SU-DHL-6 (cell line): ENCODE results near the gene VWC2.
"Not testable (repeated sequence)": the region's sequence is repeated elsewhere in the genome, so short reads cannot be mapped to it uniquely, and the experiment has no call there.

ENCODE experiments used
- H2AFZ ChIP-seq: fragments of 200-600 bp; sonication (generic); 2 replicates; pipeline ENCODE4 v1.6.1; 2014; ENCODE audit warnings: low read depth, mild to moderate bottlenecking, moderate library complexity, mixed read lengths, antibody characterized with exemption, low read length; ENCODE audit not compliant: severe bottlenecking
- H3F3A ChIP-seq: fragments of 200-600 bp; shearing (Covaris generic); 2 replicates; pipeline ENCODE4 v1.6.0; 2016; ENCODE audit warnings: antibody characterized with exemption, mild to moderate bottlenecking; ENCODE audit not compliant: insufficient read depth
- H3K27ac ChIP-seq: fragments of 200-600 bp; sonication (generic); 2 replicates; pipeline ENCODE4 v1.5.1; 2016; ENCODE audit warnings: low read depth, mild to moderate bottlenecking, low read length, moderate library complexity, mixed read lengths
- H3K27me3 ChIP-seq: fragments of 200-600 bp; sonication (generic), shearing (Covaris generic); 2 replicates; pipeline ENCODE4 v1.6.0; 2014; ENCODE audit warnings: mild to moderate bottlenecking, low read length
- H3K36me3 ChIP-seq: fragments of 200-600 bp; sonication (generic); 2 replicates; pipeline ENCODE4 v1.6.1; 2014; ENCODE audit warnings: mild to moderate bottlenecking, low read length, mixed read lengths
- H3K4me2 ChIP-seq: fragments of 300-600, 200-600 bp; shearing (Covaris generic), sonication (generic); 2 replicates; pipeline ENCODE4 v1.6.0; 2014; ENCODE audit warnings: low read length, low read depth, mild to moderate bottlenecking; ENCODE audit not compliant: poor library complexity, severe bottlenecking
- H3K4me3 ChIP-seq: fragments of 200-600 bp; sonication (generic); 2 replicates; pipeline ENCODE4 v1.5.1; 2014; ENCODE audit warnings: antibody characterized with exemption, low read length, mild to moderate bottlenecking, mixed read lengths; ENCODE audit not compliant: insufficient read depth, poor library complexity, severe bottlenecking
- H3K79me2 ChIP-seq: fragments of 200-600 bp; sonication (generic); 2 replicates; pipeline ENCODE4 v1.6.1; 2014; ENCODE audit warnings: mild to moderate bottlenecking, low read length, moderate library complexity; ENCODE audit not compliant: insufficient read depth
- H3K9ac ChIP-seq: fragments of 200-600 bp; sonication (generic); 2 replicates; pipeline ENCODE4 v1.7.0; 2014; ENCODE audit warnings: mild to moderate bottlenecking, low read length
- H3K9me2 ChIP-seq: fragments of 200-600 bp; sonication (generic); replicated peaks from 2 replicates; pipeline ENCODE4 v1.6.1; 2014; ENCODE audit warnings: low read length; ENCODE audit not compliant: insufficient read depth
- H3K9me3 ChIP-seq: fragments of 200-600 bp; sonication (generic); 2 replicates; pipeline ENCODE4 v1.6.1; 2014; ENCODE audit warnings: low read length, mixed read lengths; ENCODE audit not compliant: insufficient read depth
- H4K20me1 ChIP-seq: fragments of 200-600 bp; sonication (generic); 2 replicates; pipeline ENCODE4 v1.6.1; 2014; ENCODE audit warnings: low read depth, mild to moderate bottlenecking, antibody characterized with exemption, low read length, moderate library complexity, mixed read lengths
- CTCF ChIP-seq: fragments of 200-600 bp; sonication (generic); IDR thresholded peaks from one replicate; pipeline ENCODE4 v1.5.1; 2017; ENCODE audit warnings: antibody characterized with exemption, mild to moderate bottlenecking, low read length, moderate library complexity; ENCODE audit not compliant: insufficient read depth, poor library complexity, severe bottlenecking
- EZH2phosphoT487 ChIP-seq: fragments of 200-600 bp; sonication (generic), shearing (Covaris generic); conservative IDR thresholded peaks from 2 replicates; pipeline ENCODE4 v1.6.1; 2018; ENCODE audit warnings: mild to moderate bottlenecking, antibody characterized with exemption, low read length, moderate library complexity, mixed read lengths

VWC2 gene

GRCh38 chr7:49850921-49851613 is 77.6 kb downstream of the VWC2 start:
- H3K9me3 ChIP-seq = no peaks in the 10 kb centered on the region
- TF ChIP-seq EZH2phosphoT487 (no peak), CTCF (no peak)
- no peak overlapping the region for H3K27ac ChIP-seq
- H3K27me3 ChIP-seq = 0 out of 2 replicates have a peak, but pooled peaks cover 3% of the 10 kb centered on the region
- no peak overlapping the region for H3K4me3 ChIP-seq
- no peak overlapping the region for H3K4me2 ChIP-seq
- no peaks in the 10 kb centered on the region for H3F3A ChIP-seq
- no peaks in the 10 kb centered on the region for H3K9me2 ChIP-seq
- H2AFZ ChIP-seq = no peak overlapping the region
- H3K79me2 ChIP-seq = no peaks in the 10 kb centered on the region
- H3K36me3 ChIP-seq = no peaks in the 10 kb centered on the region
- no peaks in the 10 kb centered on the region for H4K20me1 ChIP-seq
- no peak overlapping the region for H3K9ac ChIP-seq

GRCh38 chr7:49851614-49851934 is 78.1 kb downstream of the VWC2 start:
- H2AFZ ChIP-seq, H3K4me2 ChIP-seq, H3K9ac ChIP-seq, H3K9me2 ChIP-seq, H3F3A ChIP-seq, H3K27ac ChIP-seq, H3K4me3 ChIP-seq, H3K27me3 ChIP-seq, H3K36me3 ChIP-seq, H3K9me3 ChIP-seq, H3K79me2 ChIP-seq, H4K20me1 ChIP-seq: not testable (repeated sequence)

DNA sequence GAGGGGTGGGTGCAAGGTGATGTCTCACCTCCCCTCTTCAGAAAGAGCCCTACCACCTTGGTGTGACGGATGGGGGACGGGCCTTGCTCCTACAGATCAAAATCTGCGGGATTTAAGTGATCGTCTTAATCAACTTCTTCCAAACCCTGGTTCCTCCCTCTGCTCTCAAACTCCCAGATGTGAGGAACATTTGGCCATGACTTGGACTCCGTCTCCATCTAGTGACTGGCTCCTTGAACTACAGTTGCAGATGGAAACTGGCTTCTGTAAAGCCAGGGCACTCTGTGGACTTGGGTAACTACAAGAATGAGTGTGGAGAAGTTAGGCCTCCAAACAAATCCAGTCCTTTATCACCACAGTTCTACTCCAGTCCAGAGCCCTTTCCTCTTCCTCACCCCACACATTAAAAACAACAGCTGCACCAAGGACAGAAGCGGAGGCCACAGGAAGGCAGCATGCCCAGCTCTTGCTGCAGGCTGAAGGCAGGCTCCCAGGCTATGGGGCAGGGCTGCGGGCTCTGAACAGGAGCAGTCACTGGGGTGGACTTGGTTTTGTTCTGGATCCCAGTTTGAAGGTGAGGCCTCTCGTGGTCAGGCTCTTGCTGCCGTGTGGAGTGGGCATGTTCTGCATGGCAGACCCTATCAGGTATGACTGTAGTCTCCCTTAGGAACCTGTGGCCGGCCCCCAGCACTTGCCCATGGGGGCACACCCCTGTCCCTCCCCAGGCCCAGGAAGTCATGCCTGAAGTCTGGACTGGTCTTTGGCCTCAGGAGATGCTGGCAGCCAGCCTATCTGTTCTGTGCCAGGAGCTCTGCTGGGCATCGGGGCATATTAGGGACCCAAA is 79.4 kb downstream of the VWC2 start:
- H3K9ac ChIP-seq = no peak overlapping the region
- no peaks in the 10 kb centered on the region for H3K9me3 ChIP-seq
- no peak overlapping the region for H3K4me2 ChIP-seq
- H3K4me3 ChIP-seq = no peak overlapping the region
- H3K36me3 ChIP-seq = no peaks in the 10 kb centered on the region
- H3F3A ChIP-seq = no peaks in the 10 kb centered on the region
- H3K79me2 ChIP-seq = no peaks in the 10 kb centered on the region
- no peaks in the 10 kb centered on the region for H3K27me3 ChIP-seq
- H2AFZ ChIP-seq = no peak overlapping the region
- H3K9me2 ChIP-seq = no peaks in the 10 kb centered on the region
- TF ChIP-seq EZH2phosphoT487 = no peak
- TF ChIP-seq CTCF = peak; percentile 89
- no peaks in the 10 kb centered on the region for H4K20me1 ChIP-seq
- no peak overlapping the region for H3K27ac ChIP-seq
